Mesothelial cell of epicardium (in vitro differentiated cells): Measurements from ENCODE around the gene DIDO1. TPM values are rescaled to one million over a fixed set of nuclear protein-coding genes. Genes with fewer than 3 reads are reported as not detected.

Experiments
- DNase-seq, 2 experiments: peaks; one replicate each; pipeline ENCODE4 v3.0.0; 2021; ENCODE audit warnings: low spot score in 2 of 2; ENCODE audit not compliant: unreplicated experiment in 2 of 2
- H3K27ac Mint-ChIP-seq: 2 replicates; pipeline ENCODE4 v1.8.0; 2021; ENCODE audit warnings: mixed read lengths
- H3K27me3 Mint-ChIP-seq: 2 replicates; pipeline ENCODE4 v1.8.0; 2021; ENCODE audit warnings: low read depth, mixed read lengths
- H3K36me3 Mint-ChIP-seq: 2 replicates; pipeline ENCODE4 v1.8.0; 2021; ENCODE audit warnings: mixed read lengths
- H3K4me1 Mint-ChIP-seq: 2 replicates; pipeline ENCODE4 v1.8.0; 2021; ENCODE audit warnings: mixed read lengths
- H3K4me3 Mint-ChIP-seq: 2 replicates; pipeline ENCODE4 v1.8.0; 2021; ENCODE audit warnings: mild to moderate bottlenecking, moderate library complexity, mixed read lengths
- H3K9me3 Mint-ChIP-seq: 2 replicates; pipeline ENCODE4 v1.8.0; 2021; ENCODE audit warnings: mixed read lengths
- CTCF ChIP-seq: fragments of 200-600 bp; sonication (generic); IDR thresholded peaks from one replicate; pipeline ENCODE4 v1.5.0; 2021; ENCODE audit warnings: antibody characterized with exemption; ENCODE audit not compliant: unreplicated experiment
- total RNA-seq: library from RNA; stranded (reverse); gene quantifications from 3 replicates; pipeline ENCODE4 v1.2.1, GENCODE V29; 2021

Gene DIDO1
- total RNA-seq, 1 donor from 2014 or later: 73.1 TPM

DNA sequence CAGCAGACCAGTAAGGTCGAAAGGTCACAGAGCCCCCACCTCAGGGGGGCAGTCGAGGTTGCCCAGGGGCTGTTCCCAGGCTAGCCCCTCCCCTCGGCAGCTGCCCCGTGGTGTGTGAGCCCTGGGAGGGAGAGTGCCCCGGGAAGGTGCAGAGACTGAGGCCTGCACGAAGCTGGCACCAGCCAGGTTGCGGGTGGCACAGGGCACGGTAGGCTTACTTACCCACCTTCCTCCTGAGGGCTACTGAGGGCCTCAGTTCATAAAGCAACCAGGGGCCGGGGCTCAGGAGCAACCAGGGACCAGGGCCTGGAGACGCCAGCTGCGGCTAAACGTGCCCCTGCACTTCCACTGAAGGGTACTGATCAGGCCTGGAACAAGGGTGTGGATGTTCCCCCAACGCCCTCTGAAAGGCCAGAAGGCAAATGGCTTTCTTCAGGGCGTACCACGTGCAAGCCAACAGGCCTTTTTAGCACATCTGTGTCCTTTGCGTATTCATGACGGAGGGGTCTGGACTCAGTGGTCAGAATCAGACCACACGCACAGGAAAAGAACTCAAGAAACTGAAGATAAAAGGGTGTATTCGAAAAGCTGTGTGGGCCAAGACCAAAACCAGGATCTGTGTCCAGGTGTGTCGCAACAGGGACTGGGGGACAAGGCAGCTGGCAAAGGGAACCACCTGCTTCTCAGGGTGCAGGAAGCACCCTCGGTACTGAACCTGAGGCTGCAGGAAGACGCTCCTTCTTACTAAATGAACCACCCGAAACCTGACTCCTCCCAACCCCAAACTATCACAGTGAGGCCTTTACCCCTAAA, 40.2 kb downstream of the DIDO1 start:
- H3K4me3 Mint-ChIP-seq: no peak overlapping the region

GRCh38 chr20:62885046-62885895, 41.0 kb downstream of the DIDO1 start:
- H3K27ac Mint-ChIP-seq: no peak overlapping the region
- no peaks in the 10 kb centered on the region for H3K27me3 Mint-ChIP-seq
- no peak overlapping the region for H3K4me3 Mint-ChIP-seq
- H3K36me3 Mint-ChIP-seq: peaks cover 21% of the 10 kb centered on the region
- H3K9me3 Mint-ChIP-seq: no peaks in the 10 kb centered on the region
- TF ChIP-seq CTCF: no peak
- peaks cover 7% of the 10 kb centered on the region for H3K4me1 Mint-ChIP-seq
- DNase-seq: no peak

More for the DNA sequence above, 40.2 kb downstream of the DIDO1 start:
- Mint-ChIP-seq H3K9me3 (no peaks in the 10 kb centered on the region), H3K4me1 (peaks cover 7% of the 10 kb centered on the region), H3K27ac (peak overlapping the region; percentile 1), H3K27me3 (no peaks in the 10 kb centered on the region), H3K36me3 (peaks cover 28% of the 10 kb centered on the region)
- DNase-seq: no peak
- TF ChIP-seq CTCF: no peak

GRCh38 chr20:62884556-62884955, 41.7 kb downstream of the DIDO1 start:
- TF ChIP-seq CTCF: no peak
- Mint-ChIP-seq H3K36me3 (peaks cover 21% of the 10 kb centered on the region), H3K27ac (no peak overlapping the region), H3K4me1 (peaks cover 7% of the 10 kb centered on the region), H3K9me3 (no peaks in the 10 kb centered on the region), H3K4me3 (no peak overlapping the region), H3K27me3 (no peaks in the 10 kb centered on the region)
- DNase-seq: no peak

DNA sequence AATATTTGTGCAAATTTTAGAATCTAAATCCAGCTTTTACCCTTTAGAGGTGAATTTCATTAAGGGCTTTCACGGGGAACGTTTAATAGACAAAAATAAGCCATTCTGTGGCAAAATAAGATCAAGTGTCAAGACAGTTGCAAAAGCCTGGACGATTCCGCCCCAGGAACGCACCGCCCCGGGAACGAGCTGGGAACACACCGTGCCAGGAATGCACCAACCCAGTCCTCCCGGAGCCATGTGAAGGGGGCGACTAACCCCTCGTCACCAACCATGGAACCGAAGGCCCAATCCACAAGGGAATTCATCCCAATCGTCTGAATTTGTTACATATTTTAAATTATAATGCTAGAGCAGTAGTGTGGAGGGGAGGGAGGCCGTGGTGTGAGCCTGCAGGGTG, 43.9 kb downstream of the DIDO1 start:
- Mint-ChIP-seq H3K36me3 (peaks cover 10% of the 10 kb centered on the region), H3K4me3 (no peak overlapping the region), H3K27ac (no peak overlapping the region), H3K9me3 (no peaks in the 10 kb centered on the region), H3K27me3 (no peaks in the 10 kb centered on the region), H3K4me1 (peaks cover 3% of the 10 kb centered on the region)
- TF ChIP-seq CTCF: no peak
- DNase-seq: no peak

- Mint-ChIP-seq H3K27me3 (no peaks in the 10 kb centered on the region), H3K27ac (no peak overlapping the region), H3K4me1 (no peaks in the 10 kb centered on the region), H3K4me3 (no peak overlapping the region), H3K9me3 (no peaks in the 10 kb centered on the region), H3K36me3 (peaks cover 10% of the 10 kb centered on the region)
- no peak for TF ChIP-seq CTCF
- DNase-seq: no peak
Measured at GRCh38 chr20:62881662-62882395, 44.5 kb downstream of the DIDO1 start.
